ENCODE results near the gene RELN.

RELN gene

DNA sequence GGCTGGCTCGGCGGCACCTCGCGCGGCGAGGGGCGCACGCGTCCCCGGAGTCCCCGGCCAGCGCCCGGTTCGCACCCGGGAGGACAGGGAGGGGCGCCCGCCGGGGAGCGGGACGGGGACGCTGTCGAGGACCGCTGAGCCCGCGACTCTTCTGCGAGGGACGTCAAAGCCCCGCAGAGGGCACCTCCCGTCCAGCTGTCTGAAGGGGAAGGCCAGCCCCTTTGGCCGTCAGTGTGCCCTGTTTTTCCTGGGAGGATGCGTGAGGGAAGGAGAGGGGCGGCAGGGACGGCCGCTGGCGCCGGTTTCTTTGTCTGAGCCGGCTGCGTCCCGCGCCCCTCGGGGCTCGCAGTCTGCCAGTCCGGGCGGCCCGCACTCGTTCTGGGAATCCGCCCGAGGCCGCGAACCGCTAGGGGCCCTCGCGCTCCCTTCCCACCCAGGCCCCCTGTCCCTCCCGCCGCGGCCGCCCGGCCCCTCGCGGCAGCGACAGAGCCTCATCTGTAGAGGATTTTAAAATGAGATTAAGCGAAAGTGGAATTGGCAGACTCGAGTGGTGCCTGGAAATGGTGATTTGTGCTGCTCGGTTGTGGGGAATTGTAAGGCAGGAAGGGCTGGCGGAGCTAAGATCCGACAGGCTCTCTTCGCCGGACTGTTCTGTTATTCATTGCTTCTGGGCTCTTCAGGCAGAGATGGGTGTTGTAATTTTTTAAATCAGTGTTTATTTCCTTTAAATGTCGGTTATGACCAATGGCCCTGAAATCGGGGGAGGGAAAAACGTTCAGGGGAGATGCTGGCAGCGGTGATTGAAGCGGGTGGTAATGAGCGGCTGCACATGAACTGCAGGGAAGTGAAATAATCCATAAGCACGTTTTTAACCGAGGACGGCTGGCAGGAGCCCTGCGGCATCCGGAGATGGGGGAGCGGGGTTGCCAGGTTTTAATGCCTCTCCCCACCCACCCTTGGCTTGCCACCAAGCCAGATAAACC is 618 bp upstream of the RELN start:
- peak; percentile 77 for DNase-seq

DNA sequence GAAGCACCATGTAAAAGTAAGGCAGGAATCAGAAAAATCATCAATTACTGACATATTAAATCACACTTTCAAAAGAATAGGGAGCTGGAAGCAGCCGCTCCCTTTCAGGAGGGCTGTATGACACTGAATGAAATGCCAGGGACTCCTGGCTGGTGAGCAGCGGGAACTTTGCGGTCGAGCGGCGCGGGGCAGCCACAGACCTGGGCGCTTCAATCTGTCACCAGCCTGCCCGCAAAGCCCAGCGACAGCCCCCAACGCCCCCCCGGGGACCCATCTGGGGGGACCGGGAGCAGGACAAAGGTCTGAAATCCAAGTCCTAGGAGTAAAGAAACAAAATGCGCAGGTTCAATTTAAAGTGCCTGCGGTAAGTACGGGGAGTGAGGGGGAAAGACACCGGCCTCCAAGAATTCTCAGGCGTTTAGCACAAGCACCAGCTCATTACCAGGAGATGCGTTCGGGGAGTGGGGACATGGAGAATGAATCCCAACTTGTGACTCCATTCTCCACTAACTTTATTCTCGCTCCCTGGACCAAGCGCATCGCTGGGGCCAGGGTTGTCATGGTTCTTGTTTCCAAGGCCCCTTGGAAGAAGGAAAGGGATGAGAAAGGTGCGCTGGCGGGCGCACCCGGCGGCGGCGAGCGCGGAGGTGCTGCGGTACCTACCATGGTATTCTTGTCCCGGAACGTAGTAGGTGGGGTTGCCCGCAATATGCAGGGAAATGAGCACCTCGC is 824 bp downstream of the RELN start:
- peak; percentile 22 for DNase-seq

DNA sequence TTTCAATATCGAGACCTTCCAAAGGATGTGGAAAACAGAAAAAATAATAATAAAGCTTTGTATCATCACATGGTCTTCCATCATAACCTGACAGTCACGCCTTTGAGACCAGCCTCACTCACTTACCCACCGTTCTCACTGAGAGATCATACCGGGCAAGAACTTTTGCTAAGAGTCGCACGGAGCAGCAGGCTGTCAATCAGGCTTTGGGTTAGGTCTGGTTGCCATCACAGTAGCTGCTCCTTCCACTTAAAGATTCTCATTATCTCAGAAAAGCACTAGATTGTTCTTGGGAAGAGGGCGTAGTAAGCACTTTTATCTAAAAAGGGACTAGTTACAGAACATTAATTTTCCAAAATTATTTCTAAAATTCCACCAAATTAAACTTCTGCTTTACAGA is 2.0 kb downstream of the RELN start:
- DNase-seq, result no peak

DNA sequence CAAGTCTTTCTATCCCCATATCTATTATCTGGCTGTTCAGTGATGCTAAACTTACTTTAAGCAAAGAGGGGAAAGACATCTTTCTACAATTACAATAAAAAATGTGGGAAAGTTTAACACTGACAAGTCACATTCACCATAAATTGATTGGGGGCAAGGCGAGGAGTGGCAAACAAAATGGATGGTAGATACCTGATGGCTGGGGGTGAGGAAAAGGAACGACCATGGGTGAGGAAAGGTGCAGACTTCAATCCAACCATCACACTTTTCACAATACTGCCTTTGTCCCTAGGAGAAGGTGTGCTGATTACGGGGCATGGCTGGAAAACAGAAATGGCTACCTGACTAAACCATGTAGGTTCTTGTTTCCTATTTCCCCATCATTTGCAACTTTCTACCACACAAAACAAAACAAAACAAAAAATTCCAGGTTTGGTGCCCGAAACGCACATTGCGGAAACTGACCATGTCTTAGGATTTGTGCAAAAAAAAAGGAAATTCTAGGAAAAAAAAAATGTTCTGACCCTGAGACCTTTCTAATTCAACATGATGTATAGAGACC is 3.8 kb downstream of the RELN start:
- DNase-seq, result no peak

DNA sequence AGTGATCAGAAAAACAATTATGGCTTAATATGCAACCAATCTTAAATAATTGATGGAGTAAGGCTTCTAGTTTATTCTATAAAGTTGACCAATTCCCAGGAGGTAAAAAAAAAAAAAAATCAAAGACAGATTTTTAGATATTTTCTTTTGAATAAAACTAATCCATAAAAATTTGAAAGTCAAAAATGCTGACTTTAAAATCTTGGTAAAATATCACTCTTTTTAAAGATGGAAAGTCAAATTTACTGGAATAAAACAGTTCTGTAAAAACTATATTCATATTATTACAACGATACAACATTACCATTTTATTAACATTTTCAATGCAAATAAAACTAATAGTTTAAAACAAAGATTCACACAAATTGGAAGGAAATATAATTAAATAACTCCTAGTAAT is 5.4 kb downstream of the RELN start:
- DNase-seq, result no peak

DNA sequence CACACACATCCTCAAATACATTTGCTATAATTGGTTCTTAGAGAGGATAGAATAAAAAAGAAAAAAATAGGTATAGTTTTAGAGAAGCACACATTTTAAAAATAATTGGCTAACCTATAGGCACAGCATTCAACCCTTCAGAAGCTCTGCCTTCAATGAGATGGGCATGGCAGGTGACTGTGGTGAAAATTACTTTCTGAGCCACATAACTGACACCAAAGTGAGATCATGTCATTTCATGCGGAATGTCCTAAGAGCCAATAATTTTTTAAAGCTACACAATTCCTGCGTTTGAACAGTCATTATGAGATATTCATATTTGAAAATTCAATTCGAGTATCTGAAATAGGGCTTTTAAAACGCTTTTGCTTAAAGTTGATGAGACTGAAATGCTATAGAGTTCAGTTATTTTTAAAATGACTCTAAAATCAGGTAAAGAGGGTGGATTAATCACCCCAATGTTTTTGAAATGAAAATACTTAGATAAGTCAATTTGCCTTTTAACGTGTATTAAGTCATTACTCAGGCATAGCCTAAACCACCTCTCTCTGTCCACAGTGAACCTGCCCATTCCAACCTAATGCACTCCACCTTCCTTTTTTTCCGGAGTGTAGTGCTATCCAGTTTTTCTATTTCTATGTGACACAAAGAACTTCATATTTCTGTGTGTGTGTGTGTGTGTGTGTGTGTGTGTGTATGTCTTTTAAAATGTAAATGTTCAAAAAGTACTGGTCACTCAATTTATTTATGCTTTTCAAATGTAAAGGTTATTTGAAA is 6.1 kb downstream of the RELN start:
- no peak for DNase-seq

DNA sequence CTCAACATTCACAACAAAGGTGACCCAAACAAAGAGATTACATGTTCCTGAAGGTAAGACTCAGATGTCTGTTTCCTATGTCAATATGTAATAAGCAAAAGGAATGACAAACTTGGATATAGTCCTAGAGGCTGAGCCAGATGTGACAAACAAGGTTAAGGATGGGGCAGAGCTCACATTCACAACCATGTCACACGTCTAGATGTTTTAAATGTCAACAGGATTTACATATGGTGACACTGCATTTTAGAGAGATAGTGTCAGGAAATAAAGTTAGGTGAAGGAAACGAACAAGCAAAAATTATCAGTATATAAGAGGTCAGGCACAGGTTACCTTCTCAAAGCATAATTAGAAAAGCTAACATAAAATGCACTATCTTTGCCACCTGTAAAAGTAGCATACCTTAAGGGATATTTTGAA is 8.4 kb downstream of the RELN start:
- no peak for DNase-seq

DNA sequence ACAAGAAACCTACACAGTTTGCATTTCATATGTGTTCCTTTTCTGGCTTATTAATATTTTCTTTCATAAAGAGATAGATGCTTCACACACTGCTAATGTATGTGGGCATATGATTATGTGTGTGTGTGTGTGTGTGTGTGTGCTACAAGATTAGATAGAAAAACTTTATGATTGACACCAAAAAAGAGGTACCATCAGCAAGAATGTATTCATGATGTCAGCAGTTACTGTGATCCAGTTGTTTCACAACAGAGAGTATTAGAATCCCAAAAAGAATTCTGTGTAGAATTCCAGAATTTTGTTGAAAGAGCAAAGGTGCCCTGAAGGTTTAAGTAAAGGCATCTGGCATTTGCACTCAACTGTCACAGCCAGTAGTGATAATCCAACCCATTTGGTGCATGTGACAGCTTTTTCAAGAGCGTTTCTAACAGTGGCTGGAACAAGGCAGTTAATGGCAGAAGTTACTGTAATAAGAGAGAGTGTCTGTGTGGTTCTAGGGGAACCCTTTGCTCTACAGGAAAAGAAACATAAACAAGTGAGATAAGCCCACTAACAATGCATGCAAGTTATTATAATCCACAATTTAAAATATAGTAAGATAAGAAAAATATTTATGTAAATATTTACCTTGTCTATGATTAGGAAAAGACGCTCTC is 16.6 kb downstream of the RELN start:
- no peak for DNase-seq

DNA sequence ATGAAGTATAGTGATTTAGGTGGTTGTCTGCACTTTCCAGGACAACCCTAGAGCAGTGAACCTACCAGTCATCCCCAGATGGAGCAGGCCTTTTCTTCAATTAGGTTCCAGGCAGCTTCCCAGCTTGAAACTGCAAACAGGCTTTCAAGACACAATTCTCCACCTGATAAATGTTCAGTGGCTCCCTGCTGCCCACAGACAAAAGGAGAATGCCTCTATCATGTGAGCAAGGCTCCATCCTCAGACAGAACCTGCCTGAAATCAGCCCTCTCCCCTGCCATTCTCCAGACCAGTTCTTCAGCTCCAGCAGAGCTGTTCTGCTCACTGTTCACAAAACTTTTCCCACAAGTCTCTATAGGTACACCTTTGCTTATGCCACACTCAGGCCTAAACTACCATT is 22.1 kb downstream of the RELN start:
- peak; percentile 26 for DNase-seq

DNA sequence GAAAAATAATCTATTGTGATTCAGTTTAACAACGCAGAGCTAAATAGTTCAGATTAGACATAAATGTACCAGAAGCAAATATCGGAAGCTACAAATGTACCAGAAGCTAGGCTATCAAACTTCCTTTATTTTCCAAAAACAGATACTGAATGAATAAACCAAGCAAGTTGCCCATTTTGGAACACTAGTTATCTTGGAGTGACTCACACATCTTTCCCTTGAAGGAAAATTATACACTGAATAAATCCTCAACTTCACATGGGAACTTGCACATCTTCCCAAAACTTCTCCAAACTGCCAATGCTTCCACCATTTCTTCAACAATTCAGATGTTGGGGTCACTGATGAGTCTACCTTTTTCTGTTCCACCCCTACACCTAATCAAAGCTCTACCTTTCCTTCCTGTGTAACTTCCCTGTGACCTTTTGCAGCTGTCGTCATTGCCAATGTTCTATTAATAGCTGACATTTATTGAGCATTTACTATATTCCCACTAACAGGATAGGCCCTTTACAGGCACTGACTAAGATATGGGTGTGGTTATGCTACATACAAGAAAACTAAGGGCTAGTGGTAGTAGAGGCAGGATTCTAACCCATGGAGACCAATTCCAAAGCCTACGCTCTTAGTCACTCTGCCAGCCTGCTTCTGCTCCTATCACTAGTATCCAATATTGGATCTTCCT is 22.7 kb downstream of the RELN start:
- no peak for DNase-seq

DNA sequence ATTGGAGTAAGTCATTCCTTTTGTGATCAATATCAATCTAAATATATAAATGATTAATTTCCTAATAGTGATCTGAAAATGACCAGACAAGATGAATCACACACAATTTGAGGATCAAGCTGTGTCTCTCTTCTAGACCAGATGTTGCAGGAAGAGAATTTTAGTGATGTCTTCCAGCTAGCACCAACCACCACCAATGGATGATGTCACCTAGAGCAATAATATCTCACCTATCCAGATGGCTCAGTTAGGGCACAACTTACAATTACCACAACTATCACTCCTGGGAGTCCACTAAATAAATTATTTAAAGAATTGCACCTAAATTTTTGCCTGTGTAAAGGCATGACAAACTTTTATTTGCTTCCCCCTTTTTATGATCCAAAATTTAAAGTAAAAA is 25.2 kb downstream of the RELN start:
- DNase-seq, result no peak

DNA sequence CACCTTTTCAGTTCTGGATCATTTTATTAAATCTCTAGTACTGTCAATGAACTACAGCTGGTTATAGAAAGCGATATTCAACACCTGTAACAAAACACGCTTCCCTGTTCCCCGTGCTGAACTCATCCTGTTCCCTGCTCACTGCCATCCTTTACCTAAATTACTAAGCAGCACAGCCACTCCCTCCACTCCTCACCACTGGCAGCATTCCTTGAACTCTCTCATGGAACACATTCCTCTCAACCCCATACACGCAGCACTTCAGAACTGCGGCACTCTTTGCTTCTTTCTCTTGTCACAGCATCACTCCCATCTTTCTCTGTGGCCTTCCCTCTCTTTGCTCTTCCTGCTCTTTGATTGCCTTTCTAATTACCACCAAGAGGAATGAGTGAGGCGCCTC is 27.4 kb downstream of the RELN start:
- no peak for DNase-seq

DNA sequence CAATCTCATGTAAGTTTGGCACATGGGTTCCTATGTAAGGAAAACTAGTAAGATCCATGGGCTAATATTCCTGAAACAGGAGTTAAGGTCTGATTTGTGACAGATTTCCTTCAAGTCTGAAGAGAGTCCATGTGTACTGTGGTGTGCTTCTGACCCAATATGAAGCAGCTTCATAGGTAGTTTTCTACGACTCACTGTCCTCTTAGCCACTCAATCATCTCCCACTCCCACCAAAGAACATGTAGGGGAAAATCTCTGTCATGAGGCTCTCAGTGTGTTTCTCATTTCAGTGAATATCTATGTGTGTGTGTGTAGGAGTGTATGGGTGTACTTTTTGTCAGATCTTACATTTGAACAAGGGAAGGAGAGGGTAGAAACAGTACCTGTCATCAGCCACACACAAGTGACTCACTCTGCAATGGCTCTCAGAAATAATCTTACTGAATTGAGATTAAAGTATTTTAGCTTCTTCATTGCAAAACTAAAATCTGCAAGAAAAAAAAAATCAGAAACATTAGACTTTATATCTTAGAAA is 31.1 kb downstream of the RELN start:
- no peak for DNase-seq

DNA sequence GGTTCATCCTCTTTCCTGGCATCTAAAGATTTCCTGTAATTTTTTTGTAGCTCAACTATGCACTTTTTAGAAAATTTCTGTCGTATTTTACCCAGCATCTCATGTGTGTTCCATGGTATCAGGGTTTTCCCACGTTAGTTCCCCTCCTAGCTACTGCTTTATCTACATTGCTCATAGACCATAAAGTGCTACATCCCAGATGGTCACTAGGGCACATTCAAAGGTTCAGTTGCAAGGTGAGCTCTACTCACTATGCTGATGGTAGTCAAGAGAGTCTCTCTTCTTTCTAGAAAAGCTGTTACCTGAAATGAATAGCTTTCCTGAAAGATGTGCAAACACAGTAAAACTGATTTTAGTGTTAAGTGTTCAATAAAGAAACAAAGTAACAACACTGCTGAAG is 33.5 kb downstream of the RELN start:
- no peak for DNase-seq

DNA sequence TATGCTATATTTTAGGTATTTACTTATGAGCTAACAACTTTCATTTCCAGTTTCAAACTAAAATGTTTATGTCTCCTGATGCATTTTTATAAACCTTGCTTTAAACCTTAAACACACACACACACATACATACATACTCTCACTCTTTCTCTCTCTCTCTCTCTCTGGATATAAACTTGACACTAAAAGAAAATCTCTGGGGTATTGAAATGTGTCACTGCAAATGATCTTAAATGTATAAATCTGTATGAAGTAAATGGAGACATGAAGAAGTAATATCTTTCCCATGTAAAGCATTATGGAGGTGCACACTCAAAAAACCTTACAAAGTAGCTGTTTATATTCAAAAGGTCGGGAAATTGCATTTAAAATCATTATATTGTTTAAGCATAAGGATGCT is 37.0 kb downstream of the RELN start:
- no peak for DNase-seq

DNA sequence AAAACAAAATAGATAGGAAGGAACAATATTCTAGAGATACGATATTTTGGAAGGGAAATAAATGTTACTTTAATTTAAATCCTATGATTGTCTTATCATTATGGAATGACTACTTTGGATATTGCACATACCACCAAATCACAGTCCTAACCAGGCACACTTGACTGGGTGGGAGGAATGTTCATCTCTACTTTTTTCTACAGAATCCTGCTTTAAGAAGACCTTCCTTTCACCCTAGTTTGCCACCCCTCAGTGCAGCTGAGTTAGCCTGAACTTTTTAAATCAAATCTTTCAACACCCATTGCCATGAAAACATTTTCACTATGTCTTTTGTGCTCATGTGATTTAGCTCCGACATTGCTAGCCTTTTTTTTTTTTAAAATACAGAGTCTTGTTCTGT is 38.1 kb downstream of the RELN start:
- DNase-seq, result no peak

DNA sequence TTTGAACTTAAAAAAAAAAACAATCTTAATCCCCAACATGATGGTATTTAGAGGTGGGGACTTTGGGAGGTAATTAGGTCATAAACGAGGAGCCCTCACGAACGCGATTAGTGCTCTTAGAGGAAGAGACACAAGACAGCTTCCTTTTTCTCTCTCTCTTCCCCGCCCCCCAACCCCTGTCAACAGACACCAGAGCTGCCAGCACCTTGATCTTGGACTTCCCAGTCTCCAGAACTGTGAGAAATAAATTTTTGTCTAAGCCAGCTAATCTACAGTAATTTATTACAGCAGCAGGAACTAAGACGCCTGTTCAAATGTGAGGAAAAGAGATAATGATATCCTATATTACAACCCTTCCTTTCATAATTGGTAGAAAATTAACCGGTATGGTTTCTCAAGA is 40.1 kb downstream of the RELN start:
- no peak for DNase-seq

DNA sequence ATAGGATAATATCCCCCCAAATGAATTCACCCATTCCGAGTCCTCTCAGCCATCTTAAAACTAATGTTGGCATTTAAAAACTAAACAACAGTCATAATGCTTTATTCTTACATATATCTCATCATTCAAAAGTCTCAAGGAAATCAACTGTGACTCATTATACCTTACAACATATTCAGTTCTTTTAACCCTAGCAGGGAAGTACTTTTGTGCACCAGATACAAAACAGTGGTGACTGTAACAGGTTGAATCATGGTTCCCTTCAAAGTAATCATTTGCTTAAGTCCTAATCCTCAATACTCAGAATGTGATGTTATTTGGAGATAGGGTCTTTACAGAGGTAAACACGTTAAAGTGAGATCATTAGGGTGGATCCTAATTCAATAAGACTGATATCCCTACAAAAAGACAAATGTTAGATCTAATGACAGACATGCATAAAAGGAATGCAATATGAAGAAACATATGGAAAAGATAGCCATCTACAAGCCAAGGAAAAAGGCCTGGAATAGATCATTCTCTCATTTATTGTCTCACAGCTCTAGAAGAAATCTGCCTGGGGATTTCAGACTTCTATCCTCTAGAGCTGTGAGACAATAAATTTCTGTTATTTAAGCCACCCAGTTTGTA is 42.3 kb downstream of the RELN start:
- no peak for DNase-seq

DNA sequence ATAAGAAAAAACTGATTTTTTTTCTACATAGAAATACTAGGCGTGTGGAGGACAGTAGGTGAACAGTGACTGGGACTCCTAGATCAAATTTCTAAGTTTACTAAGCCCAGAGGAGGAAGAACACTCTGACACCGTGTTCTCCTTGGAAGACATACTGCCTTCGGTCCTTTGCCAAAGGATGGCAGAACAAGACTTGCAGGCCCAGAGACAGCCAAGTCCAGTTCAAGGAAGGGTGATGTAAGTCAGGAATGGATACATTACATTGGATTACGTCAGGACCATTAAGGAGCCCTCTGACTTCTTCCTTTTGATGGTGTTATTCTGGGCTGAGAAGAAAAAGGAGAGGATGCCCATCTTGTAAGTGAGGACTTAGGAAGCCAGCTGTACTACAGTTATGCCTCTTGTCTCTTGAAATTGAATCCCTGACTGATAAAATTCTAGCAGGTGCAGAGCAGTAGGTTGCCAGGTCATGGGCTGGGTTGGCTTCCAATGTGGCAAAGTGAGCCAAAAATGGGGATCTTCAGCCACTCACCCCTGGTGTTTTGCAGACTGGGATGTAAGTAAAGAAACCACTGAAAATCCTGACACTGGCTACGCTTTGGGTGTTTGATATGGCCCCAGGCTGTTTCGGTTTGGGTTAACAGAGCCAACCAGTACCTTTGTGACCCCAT is 45.1 kb downstream of the RELN start:
- no peak for DNase-seq

DNA sequence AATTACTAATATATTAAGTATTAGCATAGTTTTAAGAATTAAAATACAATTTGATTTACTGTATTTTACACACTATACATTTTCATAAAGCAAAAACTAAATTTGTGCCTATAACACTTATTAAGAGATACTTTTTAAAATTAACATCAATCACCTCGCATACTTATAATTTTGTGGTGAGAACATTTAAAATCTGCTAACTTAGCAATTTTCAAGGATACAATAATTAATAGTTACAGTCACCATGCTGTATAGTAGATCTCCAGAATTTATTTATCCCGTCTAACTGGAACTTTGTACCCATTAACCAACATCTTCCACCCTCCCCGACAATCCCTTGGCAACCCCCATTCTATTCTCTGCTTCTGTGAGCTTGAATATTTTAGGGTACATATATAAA is 47.5 kb downstream of the RELN start:
- no peak for DNase-seq

All from COR-L47 (cell line).